Measurements from ENCODE around the gene MAP3K14. TPM values are rescaled to one million over a fixed set of nuclear protein-coding genes. Genes with fewer than 3 reads are reported as not detected.

Gene MAP3K14
- total and polyA plus RNA-seq, 10 of the 15 experiments (the other 5 are each of a cell fraction or from before 2014, with no cell fraction given), result 2.1 to 33.3 (median 19.7) TPM

GRCh38 chr17:45222289-45222995 lies 94.4 kb downstream of the MAP3K14 start (continued):
- TF ChIP-seq IRF3 (IDR thresholded peaks at IDR 0.05), result no peak
- no peak for TF ChIP-seq ZNF217 (IDR thresholded peaks at IDR 0.05)
- TF ChIP-seq CBX5 (IDR thresholded peaks at IDR 0.05; ENCODE audit: low read depth), result no peak
- TF ChIP-seq EGR1 (IDR thresholded peaks at IDR 0.05; ENCODE audit: borderline replicate concordance in 1 of 2, low read depth in 2 of 2, low read length in 2 of 2), result no peak; a peak in 1 of 3 replicates
- TF ChIP-seq HDAC2 (IDR thresholded peaks at IDR 0.05), result no peak
- TF ChIP-seq, protein P1, sequence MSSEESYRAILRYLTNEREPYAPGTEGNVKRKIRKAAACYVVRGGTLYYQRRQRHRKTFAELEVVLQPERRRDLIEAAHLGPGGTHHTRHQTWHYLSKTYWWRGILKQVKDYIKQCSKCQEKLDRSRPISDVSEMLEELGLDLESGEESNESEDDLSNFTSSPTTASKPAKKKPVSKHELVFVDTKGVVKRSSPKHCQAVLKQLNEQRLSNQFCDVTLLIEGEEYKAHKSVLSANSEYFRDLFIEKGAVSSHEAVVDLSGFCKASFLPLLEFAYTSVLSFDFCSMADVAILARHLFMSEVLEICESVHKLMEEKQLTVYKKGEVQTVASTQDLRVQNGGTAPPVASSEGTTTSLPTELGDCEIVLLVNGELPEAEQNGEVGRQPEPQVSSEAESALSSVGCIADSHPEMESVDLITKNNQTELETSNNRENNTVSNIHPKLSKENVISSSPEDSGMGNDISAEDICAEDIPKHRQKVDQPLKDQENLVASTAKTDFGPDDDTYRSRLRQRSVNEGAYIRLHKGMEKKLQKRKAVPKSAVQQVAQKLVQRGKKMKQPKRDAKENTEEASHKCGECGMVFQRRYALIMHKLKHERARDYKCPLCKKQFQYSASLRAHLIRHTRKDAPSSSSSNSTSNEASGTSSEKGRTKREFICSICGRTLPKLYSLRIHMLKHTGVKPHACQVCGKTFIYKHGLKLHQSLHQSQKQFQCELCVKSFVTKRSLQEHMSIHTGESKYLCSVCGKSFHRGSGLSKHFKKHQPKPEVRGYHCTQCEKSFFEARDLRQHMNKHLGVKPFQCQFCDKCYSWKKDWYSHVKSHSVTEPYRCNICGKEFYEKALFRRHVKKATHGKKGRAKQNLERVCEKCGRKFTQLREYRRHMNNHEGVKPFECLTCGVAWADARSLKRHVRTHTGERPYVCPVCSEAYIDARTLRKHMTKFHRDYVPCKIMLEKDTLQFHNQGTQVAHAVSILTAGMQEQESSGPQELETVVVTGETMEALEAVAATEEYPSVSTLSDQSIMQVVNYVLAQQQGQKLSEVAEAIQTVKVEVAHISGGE (CRISPR knock-in tag; IDR thresholded peaks at IDR 0.05), result no peak
- TF ChIP-seq, protein P2, sequence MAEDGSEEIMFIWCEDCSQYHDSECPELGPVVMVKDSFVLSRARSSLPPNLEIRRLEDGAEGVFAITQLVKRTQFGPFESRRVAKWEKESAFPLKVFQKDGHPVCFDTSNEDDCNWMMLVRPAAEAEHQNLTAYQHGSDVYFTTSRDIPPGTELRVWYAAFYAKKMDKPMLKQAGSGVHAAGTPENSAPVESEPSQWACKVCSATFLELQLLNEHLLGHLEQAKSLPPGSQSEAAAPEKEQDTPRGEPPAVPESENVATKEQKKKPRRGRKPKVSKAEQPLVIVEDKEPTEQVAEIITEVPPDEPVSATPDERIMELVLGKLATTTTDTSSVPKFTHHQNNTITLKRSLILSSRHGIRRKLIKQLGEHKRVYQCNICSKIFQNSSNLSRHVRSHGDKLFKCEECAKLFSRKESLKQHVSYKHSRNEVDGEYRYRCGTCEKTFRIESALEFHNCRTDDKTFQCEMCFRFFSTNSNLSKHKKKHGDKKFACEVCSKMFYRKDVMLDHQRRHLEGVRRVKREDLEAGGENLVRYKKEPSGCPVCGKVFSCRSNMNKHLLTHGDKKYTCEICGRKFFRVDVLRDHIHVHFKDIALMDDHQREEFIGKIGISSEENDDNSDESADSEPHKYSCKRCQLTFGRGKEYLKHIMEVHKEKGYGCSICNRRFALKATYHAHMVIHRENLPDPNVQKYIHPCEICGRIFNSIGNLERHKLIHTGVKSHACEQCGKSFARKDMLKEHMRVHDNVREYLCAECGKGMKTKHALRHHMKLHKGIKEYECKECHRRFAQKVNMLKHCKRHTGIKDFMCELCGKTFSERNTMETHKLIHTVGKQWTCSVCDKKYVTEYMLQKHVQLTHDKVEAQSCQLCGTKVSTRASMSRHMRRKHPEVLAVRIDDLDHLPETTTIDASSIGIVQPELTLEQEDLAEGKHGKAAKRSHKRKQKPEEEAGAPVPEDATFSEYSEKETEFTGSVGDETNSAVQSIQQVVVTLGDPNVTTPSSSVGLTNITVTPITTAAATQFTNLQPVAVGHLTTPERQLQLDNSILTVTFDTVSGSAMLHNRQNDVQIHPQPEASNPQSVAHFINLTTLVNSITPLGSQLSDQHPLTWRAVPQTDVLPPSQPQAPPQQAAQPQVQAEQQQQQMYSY (CRISPR knock-in tag; IDR thresholded peaks at IDR 0.05), result no peak
- TF ChIP-seq BCL11A (IDR thresholded peaks at IDR 0.05; ENCODE audit: low read depth, low read length), result no peak
- TF ChIP-seq SREBF2 (IDR thresholded peaks at IDR 0.05; ENCODE audit: low read length), result no peak
- TF ChIP-seq SUPT20H (IDR thresholded peaks at IDR 0.05; ENCODE audit: borderline replicate concordance, control insufficient read depth, low read depth, low read length), result no peak
- no peak for TF ChIP-seq SMC3 (IDR thresholded peaks at IDR 0.05; ENCODE audit: borderline replicate concordance, low read length)
- peak; percentile 33; the same call in 1 of the 2 replicates for TF ChIP-seq POLR2AphosphoS5 (IDR thresholded peaks at IDR 0.05; ENCODE audit: low read length)
- TF ChIP-seq, protein P3, sequence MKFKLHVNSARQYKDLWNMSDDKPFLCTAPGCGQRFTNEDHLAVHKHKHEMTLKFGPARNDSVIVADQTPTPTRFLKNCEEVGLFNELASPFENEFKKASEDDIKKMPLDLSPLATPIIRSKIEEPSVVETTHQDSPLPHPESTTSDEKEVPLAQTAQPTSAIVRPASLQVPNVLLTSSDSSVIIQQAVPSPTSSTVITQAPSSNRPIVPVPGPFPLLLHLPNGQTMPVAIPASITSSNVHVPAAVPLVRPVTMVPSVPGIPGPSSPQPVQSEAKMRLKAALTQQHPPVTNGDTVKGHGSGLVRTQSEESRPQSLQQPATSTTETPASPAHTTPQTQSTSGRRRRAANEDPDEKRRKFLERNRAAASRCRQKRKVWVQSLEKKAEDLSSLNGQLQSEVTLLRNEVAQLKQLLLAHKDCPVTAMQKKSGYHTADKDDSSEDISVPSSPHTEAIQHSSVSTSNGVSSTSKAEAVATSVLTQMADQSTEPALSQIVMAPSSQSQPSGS (IDR thresholded peaks at IDR 0.05; ENCODE audit: low read length), result no peak
- TF ChIP-seq SMAD5 (IDR thresholded peaks at IDR 0.05; ENCODE audit: low read depth), result 0 out of 2 replicates have a peak, but pooled peaks have one; percentile 21
- 0 out of 2 replicates have a peak, but pooled peaks have one; percentile 27 for TF ChIP-seq CBFB (IDR thresholded peaks at IDR 0.05; ENCODE audit: low read depth)
- TF ChIP-seq ZNF384 (IDR thresholded peaks at IDR 0.05; ENCODE audit: borderline replicate concordance, low read depth, low read length), result 0 out of 2 replicates have a peak, but pooled peaks have one; percentile 13
- TF ChIP-seq POU2F2 (IDR thresholded peaks at IDR 0.05; ENCODE audit: borderline replicate concordance, low read depth, low read length), result no peak
- TF ChIP-seq MYB (IDR thresholded peaks at IDR 0.05; ENCODE audit: borderline replicate concordance, low read depth, low read length), result no peak
- TF ChIP-seq ZNF24 (IDR thresholded peaks at IDR 0.05), result no peak

Data from GM12878 (cell line).